GM12892 (cell line): Measurements from ENCODE around the gene ZNF507.

ENCODE experiments used
- DNase-seq: peaks from one replicate; pipeline ENCODE4 v3.0.0; 2011; ENCODE audit not compliant: insufficient read length
- FAIRE-seq: peaks from 2 replicates; lab custom pipeline; 2011; peaks lifted over from hg19 to GRCh38; lab: Jason Lieb, UNC
- POLR2A ChIP-seq: IDR thresholded peaks from 2 replicates; pipeline ENCODE4 v1.6.1; 2011; ENCODE audit warnings: low read depth, low read length, control low read depth
- POLR2AphosphoS5 ChIP-seq: IDR thresholded peaks from 2 replicates; pipeline ENCODE4 v1.6.1; 2011; ENCODE audit warnings: low read depth, low read length, control low read depth
- TAF1 ChIP-seq: IDR thresholded peaks from 2 replicates; pipeline ENCODE4 v1.6.1; 2011; ENCODE audit warnings: low read depth, mild to moderate bottlenecking, control low read depth, low read length, borderline replicate concordance

The ZNF507 gene

DNA sequence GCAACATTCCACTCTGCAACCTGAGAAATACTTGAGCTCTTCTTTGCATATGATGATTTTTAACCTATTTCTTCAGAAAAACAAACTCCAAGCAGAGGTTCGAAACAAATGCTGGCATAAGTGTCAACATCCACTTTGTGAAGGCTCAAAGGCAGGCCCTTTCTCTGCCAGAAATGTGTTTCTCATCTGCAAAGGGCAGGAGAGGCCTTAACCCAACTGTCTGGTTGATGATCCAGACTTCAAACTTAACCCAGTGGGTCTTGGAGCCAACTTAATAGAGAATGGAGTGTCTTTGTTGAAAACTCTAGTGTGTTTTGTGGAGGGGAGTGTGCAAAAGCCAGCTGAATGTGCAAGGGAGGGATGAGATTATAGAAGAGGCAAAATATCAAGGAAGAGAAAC, 28.3 kb upstream of the ZNF507 start:
- DNase-seq (no peak), FAIRE-seq (no peak)
- no peak for TF ChIP-seq POLR2A

GRCh38 chr19:32318884-32319520, 26.4 kb upstream of the ZNF507 start:
- DNase-seq: no peak
- no peak for FAIRE-seq
- TF ChIP-seq TAF1 (no peak), POLR2A (no peak), POLR2AphosphoS5 (no peak)

- no peak for DNase-seq
- TF ChIP-seq TAF1: no peak
- no peak for TF ChIP-seq POLR2A
- TF ChIP-seq POLR2AphosphoS5: no peak
Measured at GRCh38 chr19:32322541-32322940, 22.9 kb upstream of the ZNF507 start.

GRCh38 chr19:32324631-32325285, 20.7 kb upstream of the ZNF507 start:
- no peak for FAIRE-seq
- no peak for TF ChIP-seq TAF1
- no peak for TF ChIP-seq POLR2AphosphoS5
- no peak for TF ChIP-seq POLR2A
- DNase-seq: no peak

More at GRCh38 chr19:32322541-32322940, 22.9 kb upstream of the ZNF507 start:
- FAIRE-seq: no peak

DNA sequence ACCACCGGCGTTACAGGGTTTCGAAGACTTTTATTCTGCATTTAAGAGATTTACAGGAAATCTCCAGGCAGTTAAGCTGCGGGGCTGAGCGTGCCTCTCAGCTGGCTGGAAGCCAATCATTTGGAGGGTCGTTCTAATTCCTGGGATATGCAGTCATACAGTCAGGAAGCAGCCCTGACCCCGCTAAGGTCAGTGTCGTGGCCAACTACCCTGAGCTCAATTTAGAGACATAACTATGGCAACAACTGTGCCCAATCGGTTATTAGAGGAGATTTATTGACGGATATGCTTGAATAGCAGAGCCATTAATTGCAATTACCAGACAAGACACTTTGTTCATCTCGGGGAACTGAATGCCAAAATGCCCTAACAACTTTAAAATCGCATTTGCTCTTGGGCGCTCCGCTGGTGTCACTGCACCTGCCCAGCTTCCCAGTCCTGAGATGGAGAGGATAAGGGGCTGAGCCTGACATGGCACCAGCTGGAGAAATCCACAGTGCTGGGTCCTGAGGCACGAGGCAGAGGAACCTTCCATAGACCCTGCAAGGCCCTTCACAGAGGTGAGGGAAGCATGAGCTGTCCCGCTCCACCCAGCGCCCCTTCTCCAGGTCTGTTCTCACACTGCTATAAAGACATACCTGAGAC, 15.1 kb upstream of the ZNF507 start:
- DNase-seq: no peak
- TF ChIP-seq POLR2A (no peak), TAF1 (no peak), POLR2AphosphoS5 (no peak)
- FAIRE-seq: no peak

DNA sequence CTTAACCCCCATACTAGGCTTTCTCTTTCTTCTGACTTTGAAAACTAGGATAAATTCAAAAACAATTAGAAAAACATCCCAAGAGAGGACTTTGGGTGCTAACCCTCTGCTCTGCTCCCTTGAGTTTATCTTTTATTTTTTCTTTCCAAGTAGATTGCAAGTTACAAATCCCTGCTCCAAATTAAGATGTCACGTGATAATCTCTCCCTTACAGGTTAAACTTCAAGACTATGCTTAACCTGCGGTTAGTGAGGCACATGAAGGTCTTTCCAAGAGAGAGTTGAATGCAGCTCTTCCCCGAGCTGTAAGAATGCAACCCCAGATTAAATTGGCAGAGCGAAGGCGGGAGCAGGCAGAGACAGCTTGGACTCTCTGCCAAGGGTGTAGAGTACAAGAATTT, 12.2 kb upstream of the ZNF507 start:
- TF ChIP-seq TAF1 (no peak), POLR2A (no peak), POLR2AphosphoS5 (no peak)
- DNase-seq: no peak
- FAIRE-seq: no peak

- TF ChIP-seq POLR2AphosphoS5 (no peak), TAF1 (no peak), POLR2A (no peak)
- DNase-seq (no peak), FAIRE-seq (no peak)
Measured at GRCh38 chr19:32336259-32337083, 8.9 kb upstream of the ZNF507 start.

- DNase-seq (no peak), FAIRE-seq (no peak)
- TF ChIP-seq POLR2AphosphoS5: no peak
- no peak for TF ChIP-seq POLR2A
- TF ChIP-seq TAF1: no peak
Measured at GRCh38 chr19:32337084-32337808, 8.2 kb upstream of the ZNF507 start.

- FAIRE-seq (no peak), DNase-seq (no peak)
- TF ChIP-seq TAF1: no peak
- no peak for TF ChIP-seq POLR2A
- no peak for TF ChIP-seq POLR2AphosphoS5
Measured at GRCh38 chr19:32339423-32339822, 6.0 kb upstream of the ZNF507 start.

GRCh38 chr19:32339988-32340874, 5.2 kb upstream of the ZNF507 start:
- peak; percentile 26 for DNase-seq
- TF ChIP-seq POLR2AphosphoS5: no peak
- no peak for TF ChIP-seq POLR2A
- no peak for TF ChIP-seq TAF1
- peak; percentile 44 for FAIRE-seq
